ENCODE results near the gene ZNF485.

The ZNF485 gene

DNA sequence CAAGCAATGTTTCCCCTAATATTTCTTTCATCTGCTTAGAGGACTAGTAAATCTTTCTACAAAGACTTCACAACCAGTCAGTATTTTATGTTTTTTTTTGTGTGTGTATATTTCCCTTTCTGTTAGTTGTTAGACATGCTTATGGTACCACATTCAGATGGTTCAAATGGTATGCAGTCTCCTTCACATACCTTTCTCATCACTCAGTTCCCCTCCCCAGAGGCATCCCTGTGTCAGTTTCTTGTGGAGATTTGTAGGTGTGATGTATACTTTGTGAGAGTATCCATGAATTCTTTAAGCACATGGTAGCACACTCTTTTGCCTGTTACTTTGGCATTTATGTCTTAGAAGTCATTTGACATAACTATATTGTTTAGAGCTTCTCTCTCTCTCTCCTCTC lies 4.4 kb downstream of the ZNF485 start:
- peaks cover 0 to 4% (median 0%) of the 10 kb centered on the region in 3 donors for H3K9me3 ChIP-seq
- H3K27me3 ChIP-seq = no peaks in the 10 kb centered on the region
- no peak for TF ChIP-seq CTCF (IDR thresholded peaks at IDR 0.05)
- H3K27ac ChIP-seq = no peak overlapping the region
- intact Hi-C loops (cut with DNase I; ENCODE audit: low total_unique reads) = no loop called here
- DNase-seq = no peak
- no peak overlapping the region for H3K4me3 ChIP-seq
- peaks cover 0 to 10% (median 4%) of the 10 kb centered on the region in 4 donors for H3K4me1 ChIP-seq
- H3K36me3 ChIP-seq = peaks cover 26 to 46% (median 43%) of the 10 kb centered on the region in 3 donors

- no peaks in the 10 kb centered on the region for H3K27me3 ChIP-seq
- intact Hi-C loops (cut with DNase I; ENCODE audit: low total_unique reads) = no loop called here
- peaks cover 38 to 46% (median 42%) of the 10 kb centered on the region in 3 donors for H3K36me3 ChIP-seq
- no peaks in the 10 kb centered on the region for H3K4me1 ChIP-seq
- DNase-seq = no peak
- peaks cover 0 to 26% (median 7%) of the 10 kb centered on the region in 3 donors for H3K9me3 ChIP-seq
- no peak for TF ChIP-seq CTCF (IDR thresholded peaks at IDR 0.05)
- H3K4me3 ChIP-seq = no peak overlapping the region
- no peak overlapping the region for H3K27ac ChIP-seq
These were observed 10.6 kb downstream of the ZNF485 start for GRCh38 chr10:43616697-43617370.

- Histone ChIP-seq H3K27me3 (no peaks in the 10 kb centered on the region), H3K36me3 (peaks cover 27 to 32% (median 29%) of the 10 kb centered on the region in 3 donors), H3K27ac (no peak overlapping the region), H3K9me3 (peaks cover 0 to 26% (median 7%) of the 10 kb centered on the region in 3 donors), H3K4me1 (no peaks in the 10 kb centered on the region), H3K4me3 (no peak overlapping the region)
- DNase-seq = no peak
- TF ChIP-seq CTCF (IDR thresholded peaks at IDR 0.05) = no peak
- intact Hi-C loops (cut with DNase I; ENCODE audit: low total_unique reads) = no loop called here
These were observed 13.1 kb downstream of the ZNF485 start for GRCh38 chr10:43619368-43619767.

GRCh38 chr10:43622038-43622437 lies 15.8 kb downstream of the ZNF485 start:
- Histone ChIP-seq H3K27ac (no peak overlapping the region), H3K27me3 (no peaks in the 10 kb centered on the region), H3K9me3 (peaks cover 0 to 13% (median 3%) of the 10 kb centered on the region in 3 donors), H3K4me3 (no peak overlapping the region), H3K36me3 (peaks cover 2 to 6% (median 4%) of the 10 kb centered on the region in 3 donors), H3K4me1 (no peaks in the 10 kb centered on the region)
- intact Hi-C loops (cut with DNase I; ENCODE audit: low total_unique reads) = no loop called here
- TF ChIP-seq CTCF (IDR thresholded peaks at IDR 0.05) = no peak
- no peak for DNase-seq

- H3K27ac ChIP-seq = no peak overlapping the region
- H3K4me1 ChIP-seq = no peaks in the 10 kb centered on the region
- H3K27me3 ChIP-seq = no peaks in the 10 kb centered on the region
- H3K36me3 ChIP-seq = no peaks in the 10 kb centered on the region
- DNase-seq = no peak
- peaks cover 0 to 4% (median 3%) of the 10 kb centered on the region in 3 donors for H3K9me3 ChIP-seq
- intact Hi-C loops (cut with DNase I; ENCODE audit: low total_unique reads) = no loop called here
- TF ChIP-seq CTCF (IDR thresholded peaks at IDR 0.05) = no peak
- H3K4me3 ChIP-seq = peak overlapping the region; percentile 23 to 25
These were observed 17.1 kb downstream of the ZNF485 start for GRCh38 chr10:43623351-43623750.
